ENCODE data around the gene MAP3K13.

The MAP3K13 gene

GRCh38 chr3:185400866-185401265, 37.9 kb downstream of the MAP3K13 start:
- Histone ChIP-seq H3K27me3 (ENCODE audit: low read length) (no peaks in the 10 kb centered on the region), H2AFZ (ENCODE audit: low read depth, low read length, severe bottlenecking) (no peak overlapping the region), H3F3A (ENCODE audit: insufficient read depth) (no peaks in the 10 kb centered on the region), H4K20me1 (ENCODE audit: low read depth, low read length) (no peaks in the 10 kb centered on the region), H3K79me2 (ENCODE audit: insufficient read depth, low read length) (no peaks in the 10 kb centered on the region), H3K4me2 (ENCODE audit: low read depth, low read length, poor library complexity, severe bottlenecking) (no peak overlapping the region), H3K9me3 (ENCODE audit: insufficient read depth, low read length) (no peaks in the 10 kb centered on the region), H3K9ac (ENCODE audit: low read length) (no peak overlapping the region), H3K9me2 (replicated peaks; ENCODE audit: insufficient read depth, low read length) (no peaks in the 10 kb centered on the region), H3K36me3 (ENCODE audit: low read length) (no peaks in the 10 kb centered on the region), H3K27ac (ENCODE audit: low read depth, low read length) (no peak overlapping the region), H3K4me3 (ENCODE audit: insufficient read depth, low read length, poor library complexity, severe bottlenecking) (no peak overlapping the region)
- TF ChIP-seq CTCF (IDR thresholded peaks at IDR 0.05; ENCODE audit: insufficient read depth, low read length, poor library complexity, severe bottlenecking) (no peak), EZH2phosphoT487 (conservative IDR thresholded peaks at IDR 0.05; ENCODE audit: low read length) (no peak)

GRCh38 chr3:185401319-185401955, 38.5 kb downstream of the MAP3K13 start:
- Histone ChIP-seq H3K27me3 (ENCODE audit: low read length) (no peaks in the 10 kb centered on the region), H3K4me2 (ENCODE audit: low read depth, low read length, poor library complexity, severe bottlenecking) (no peak overlapping the region), H3F3A (ENCODE audit: insufficient read depth) (no peaks in the 10 kb centered on the region), H2AFZ (ENCODE audit: low read depth, low read length, severe bottlenecking) (no peak overlapping the region), H4K20me1 (ENCODE audit: low read depth, low read length) (no peaks in the 10 kb centered on the region), H3K79me2 (ENCODE audit: insufficient read depth, low read length) (no peaks in the 10 kb centered on the region), H3K4me3 (ENCODE audit: insufficient read depth, low read length, poor library complexity, severe bottlenecking) (no peak overlapping the region), H3K9me3 (ENCODE audit: insufficient read depth, low read length) (no peaks in the 10 kb centered on the region), H3K9ac (ENCODE audit: low read length) (no peak overlapping the region), H3K36me3 (ENCODE audit: low read length) (no peaks in the 10 kb centered on the region), H3K9me2 (replicated peaks; ENCODE audit: insufficient read depth, low read length) (no peaks in the 10 kb centered on the region), H3K27ac (ENCODE audit: low read depth, low read length) (no peak overlapping the region)
- no peak for TF ChIP-seq EZH2phosphoT487 (conservative IDR thresholded peaks at IDR 0.05; ENCODE audit: low read length)
- TF ChIP-seq CTCF (IDR thresholded peaks at IDR 0.05; ENCODE audit: insufficient read depth, low read length, poor library complexity, severe bottlenecking), result no peak

- TF ChIP-seq CTCF (IDR thresholded peaks at IDR 0.05; ENCODE audit: insufficient read depth, low read length, poor library complexity, severe bottlenecking) (no peak), EZH2phosphoT487 (conservative IDR thresholded peaks at IDR 0.05; ENCODE audit: low read length) (no peak)
- no peak overlapping the region for H3K27ac ChIP-seq (ENCODE audit: low read depth, low read length)
- H3K36me3 ChIP-seq (ENCODE audit: low read length), result no peaks in the 10 kb centered on the region
- H3K27me3 ChIP-seq (ENCODE audit: low read length), result no peaks in the 10 kb centered on the region
- H3K79me2 ChIP-seq (ENCODE audit: insufficient read depth, low read length), result no peaks in the 10 kb centered on the region
- no peak overlapping the region for H3K4me3 ChIP-seq (ENCODE audit: insufficient read depth, low read length, poor library complexity, severe bottlenecking)
- H3K4me2 ChIP-seq (ENCODE audit: low read depth, low read length, poor library complexity, severe bottlenecking), result no peak overlapping the region
- H3F3A ChIP-seq (ENCODE audit: insufficient read depth), result no peaks in the 10 kb centered on the region
- H3K9me2 ChIP-seq (replicated peaks; ENCODE audit: insufficient read depth, low read length), result no peaks in the 10 kb centered on the region
- no peak overlapping the region for H2AFZ ChIP-seq (ENCODE audit: low read depth, low read length, severe bottlenecking)
- no peaks in the 10 kb centered on the region for H3K9me3 ChIP-seq (ENCODE audit: insufficient read depth, low read length)
- H4K20me1 ChIP-seq (ENCODE audit: low read depth, low read length), result no peaks in the 10 kb centered on the region
- no peak overlapping the region for H3K9ac ChIP-seq (ENCODE audit: low read length)
Measured at GRCh38 chr3:185402561-185402960, 39.6 kb downstream of the MAP3K13 start.
